Medulla oblongata (tissue), 1 donor: ENCODE measurements around the gene AGO1.
A peak's percentile ranks its signal among the peaks of the same experiment; 100 is the strongest.
"Not testable (repeated sequence)": the region's sequence is repeated elsewhere in the genome, so short reads cannot be mapped to it uniquely, and the experiment has no call there.

Experiments
- DNase-seq: peaks from one replicate; pipeline ENCODE4 v3.0.0-alpha.2; 2015; ENCODE audit errors: extremely low spot score

The AGO1 gene

GRCh38 chr1:35869245-35869950 is 13.6 kb upstream of the AGO1 start:
- not testable (repeated sequence) for DNase-seq

- no peak for DNase-seq
These were observed 12.2 kb upstream of the AGO1 start for GRCh38 chr1:35870651-35871309.

- no peak for DNase-seq
These were observed 9.7 kb upstream of the AGO1 start for GRCh38 chr1:35873243-35873750.

- not testable (repeated sequence) for DNase-seq
These were observed 8.9 kb upstream of the AGO1 start for GRCh38 chr1:35874115-35874514.

GRCh38 chr1:35876988-35877387 is 6.0 kb upstream of the AGO1 start:
- no peak for DNase-seq

- no peak for DNase-seq
These were observed 1.1 kb upstream of the AGO1 start for GRCh38 chr1:35881850-35882273.

GRCh38 chr1:35882586-35882944 is 444 bp upstream of the AGO1 start:
- DNase-seq: peak; percentile 6

- DNase-seq: peak; percentile 41
These were observed 659 bp downstream of the AGO1 start for GRCh38 chr1:35883635-35884101.

GRCh38 chr1:35884934-35885333 is 1.9 kb downstream of the AGO1 start:
- peak; percentile 17 for DNase-seq

GRCh38 chr1:35885961-35886558 is 3.1 kb downstream of the AGO1 start:
- peak; percentile 50 for DNase-seq

GRCh38 chr1:35886577-35887431 is 3.8 kb downstream of the AGO1 start:
- peak; percentile 7 for DNase-seq

GRCh38 chr1:35887508-35887907 is 4.5 kb downstream of the AGO1 start:
- DNase-seq: no peak

- DNase-seq: no peak
These were observed 5.2 kb downstream of the AGO1 start for GRCh38 chr1:35888255-35888654.

- not testable (repeated sequence) for DNase-seq
These were observed 6.0 kb downstream of the AGO1 start for GRCh38 chr1:35888981-35889380.

GRCh38 chr1:35893051-35893879 is 10.3 kb downstream of the AGO1 start:
- no peak for DNase-seq

GRCh38 chr1:35894183-35894582 is 11.2 kb downstream of the AGO1 start:
- DNase-seq: peak; percentile 81

- no peak for DNase-seq
These were observed 11.6 kb downstream of the AGO1 start for GRCh38 chr1:35894656-35895055.

- no peak for DNase-seq
These were observed 16.9 kb downstream of the AGO1 start for GRCh38 chr1:35899941-35900340.

GRCh38 chr1:35901235-35901634 is 18.2 kb downstream of the AGO1 start:
- DNase-seq: no peak

GRCh38 chr1:35902671-35903070 is 19.7 kb downstream of the AGO1 start:
- DNase-seq: no peak

GRCh38 chr1:35914717-35915116 is 31.7 kb downstream of the AGO1 start:
- DNase-seq: no peak
